ENCODE measurements around the gene SCG5.

The SCG5 gene

DNA sequence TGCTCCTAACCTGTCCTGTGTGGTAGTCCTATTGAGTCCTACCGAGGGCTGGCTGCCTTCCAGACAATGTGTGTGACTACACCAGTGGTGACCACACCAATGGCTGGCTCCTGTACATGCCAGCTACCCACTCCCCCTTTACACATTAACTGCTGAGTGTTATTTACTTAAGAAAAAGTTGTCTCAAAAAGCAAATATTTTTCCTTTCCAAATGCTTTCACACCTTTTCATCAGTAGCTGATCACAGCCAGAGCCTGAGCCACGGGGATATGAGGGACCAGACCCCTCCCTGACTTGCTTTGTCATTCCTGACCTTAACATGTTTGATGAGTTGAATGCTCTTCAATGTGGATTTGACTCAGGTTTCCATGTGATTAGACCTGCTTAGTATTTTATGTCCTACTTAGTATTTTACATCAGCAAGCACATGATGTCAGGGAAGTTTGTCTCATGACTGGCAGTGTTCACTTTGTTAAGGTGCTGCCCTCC is 46.7 kb downstream of the SCG5 start:
- DNase-seq (ENCODE audit: insufficient read length, low spot score) = no peak
- FAIRE-seq = no peak

DNA sequence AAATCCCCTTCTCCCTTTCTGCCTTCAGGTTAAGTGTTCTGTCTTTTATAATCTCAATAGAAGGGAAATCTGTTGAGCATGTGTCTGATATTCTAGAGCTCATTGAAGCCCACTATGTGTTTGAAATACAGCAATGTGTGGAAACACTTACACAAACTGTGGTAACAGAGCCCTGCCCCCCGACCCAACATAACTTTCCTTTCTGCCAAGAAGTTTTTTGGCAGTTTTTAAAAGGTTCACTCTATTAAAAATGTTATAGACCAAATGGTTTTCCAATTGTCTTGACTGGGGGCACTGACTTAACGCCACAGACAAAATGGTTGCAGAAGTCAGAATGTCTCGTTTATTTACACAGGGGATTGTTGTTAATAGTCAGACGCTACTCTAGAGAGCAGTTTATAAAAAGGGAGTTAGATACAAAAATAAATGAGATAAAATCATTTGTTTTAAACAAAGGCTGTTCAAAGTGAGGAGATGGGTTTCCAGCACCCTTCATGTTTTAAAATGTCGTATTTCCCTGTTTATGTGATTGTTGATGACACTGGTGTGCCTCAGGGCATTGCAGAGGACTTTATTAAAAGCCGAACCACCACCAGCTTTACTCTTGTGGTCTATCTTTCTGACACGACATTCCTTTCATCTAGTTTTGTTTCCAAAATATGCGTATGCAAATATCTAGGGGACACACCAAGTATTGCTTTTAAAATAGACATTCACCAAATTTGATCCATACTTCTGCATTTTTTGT is 49.6 kb downstream of the SCG5 start:
- DNase-seq (ENCODE audit: insufficient read length, low spot score) (no peak), FAIRE-seq (no peak)

DNA sequence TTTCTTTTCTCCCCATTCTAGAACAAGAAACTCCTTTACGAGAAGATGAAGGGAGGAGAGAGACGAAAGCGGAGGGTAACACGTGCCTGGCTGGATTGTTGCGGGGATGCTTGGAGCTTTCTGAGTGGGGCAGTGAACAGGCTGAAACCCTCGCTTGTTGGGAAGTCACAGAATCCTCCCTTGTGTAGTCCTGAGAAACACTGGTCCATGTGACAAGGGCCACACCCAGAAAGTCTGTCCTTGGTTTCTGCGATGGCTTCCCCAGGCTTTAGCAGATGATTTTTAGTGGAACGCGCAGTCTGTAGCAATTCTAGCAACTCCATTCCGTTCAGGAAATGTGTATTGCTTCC is 50.2 kb downstream of the SCG5 start:
- FAIRE-seq = no peak
- no peak for DNase-seq (ENCODE audit: insufficient read length, low spot score)

DNA sequence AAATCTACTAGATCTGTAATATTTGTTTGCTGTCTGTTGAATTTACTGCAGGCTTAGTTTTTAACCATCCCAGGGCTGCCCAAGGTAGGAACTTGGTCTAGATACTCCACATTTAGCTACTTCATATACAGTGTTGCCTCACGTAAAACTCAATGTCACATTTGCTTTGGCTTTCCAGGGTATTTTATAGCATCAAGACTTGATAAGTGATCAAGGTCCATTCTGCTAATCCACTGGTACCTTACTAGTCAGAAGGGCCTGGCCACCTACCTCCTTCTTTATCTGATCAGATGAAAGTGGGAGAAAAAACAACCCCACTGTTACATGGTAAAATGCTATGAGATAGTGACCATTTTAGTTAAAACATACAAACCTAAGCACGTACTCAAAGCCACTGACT is 50.8 kb downstream of the SCG5 start:
- DNase-seq (ENCODE audit: insufficient read length, low spot score) = no peak
- no peak for FAIRE-seq

DNA sequence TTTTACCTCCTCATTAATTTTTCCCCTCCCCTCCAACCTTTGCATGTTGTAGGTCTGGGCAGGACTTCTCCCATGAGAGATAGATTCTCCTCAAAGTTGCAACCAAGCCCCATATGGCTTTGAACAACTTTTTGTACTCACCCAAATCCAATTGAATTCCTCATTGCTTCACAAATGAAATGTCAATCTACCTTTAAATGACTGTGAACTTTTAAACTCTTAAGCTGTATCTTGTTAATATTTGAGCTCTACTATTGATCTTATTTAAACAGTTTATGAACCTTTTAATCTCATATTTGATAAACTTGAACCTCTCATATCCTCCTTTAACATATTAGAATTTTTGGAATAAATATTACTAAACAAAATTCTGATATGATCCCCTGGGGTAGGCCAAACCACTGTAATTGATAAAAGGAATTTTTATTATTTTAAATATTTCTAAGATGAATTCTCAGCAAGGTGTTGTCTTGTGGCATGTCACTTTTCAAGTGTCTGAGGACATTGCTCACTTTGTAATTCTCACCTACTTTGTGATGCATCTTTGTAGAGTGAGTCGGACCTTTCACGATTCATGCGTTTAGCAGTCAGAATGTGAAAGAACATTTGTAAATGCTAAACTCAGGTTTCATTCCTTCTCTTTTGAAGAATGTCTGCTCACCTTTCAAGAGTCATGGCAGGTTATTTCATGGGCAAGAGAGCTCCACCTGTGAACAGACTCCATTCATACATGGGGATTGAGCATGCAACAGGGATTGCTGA is 52.9 kb downstream of the SCG5 start:
- DNase-seq (ENCODE audit: insufficient read length, low spot score) (no peak), FAIRE-seq (no peak)

DNA sequence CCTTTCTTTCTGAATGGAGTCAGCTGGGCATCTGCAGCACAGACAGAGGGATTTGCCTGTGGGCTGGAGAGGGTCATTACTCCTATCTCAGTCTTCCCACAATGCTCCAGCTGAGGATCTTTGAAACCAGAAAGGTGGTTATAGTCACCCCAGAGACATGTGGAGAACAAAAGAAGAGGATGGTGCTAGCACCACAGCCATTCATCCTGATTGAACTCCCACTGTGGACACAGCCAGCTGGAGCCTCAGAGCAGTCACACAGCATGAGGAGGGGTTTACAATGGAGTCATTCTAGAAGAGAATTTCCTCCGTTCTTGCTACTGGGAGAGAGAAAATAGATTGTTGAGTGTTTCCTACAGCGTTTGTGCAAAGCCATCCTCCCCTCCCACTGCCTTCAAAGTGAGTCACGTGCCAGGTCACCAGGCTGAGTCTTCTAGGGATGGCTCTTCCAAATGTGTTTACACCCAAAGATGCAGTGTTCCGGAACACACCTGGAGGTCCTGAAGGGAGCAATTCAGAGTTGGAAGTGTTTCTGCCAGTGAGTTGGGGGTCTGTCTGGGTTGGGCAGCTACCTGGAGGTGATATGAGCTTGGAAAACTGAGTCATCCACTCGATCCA is 57.4 kb downstream of the SCG5 start:
- FAIRE-seq (no peak), DNase-seq (ENCODE audit: insufficient read length, low spot score) (no peak)

DNA sequence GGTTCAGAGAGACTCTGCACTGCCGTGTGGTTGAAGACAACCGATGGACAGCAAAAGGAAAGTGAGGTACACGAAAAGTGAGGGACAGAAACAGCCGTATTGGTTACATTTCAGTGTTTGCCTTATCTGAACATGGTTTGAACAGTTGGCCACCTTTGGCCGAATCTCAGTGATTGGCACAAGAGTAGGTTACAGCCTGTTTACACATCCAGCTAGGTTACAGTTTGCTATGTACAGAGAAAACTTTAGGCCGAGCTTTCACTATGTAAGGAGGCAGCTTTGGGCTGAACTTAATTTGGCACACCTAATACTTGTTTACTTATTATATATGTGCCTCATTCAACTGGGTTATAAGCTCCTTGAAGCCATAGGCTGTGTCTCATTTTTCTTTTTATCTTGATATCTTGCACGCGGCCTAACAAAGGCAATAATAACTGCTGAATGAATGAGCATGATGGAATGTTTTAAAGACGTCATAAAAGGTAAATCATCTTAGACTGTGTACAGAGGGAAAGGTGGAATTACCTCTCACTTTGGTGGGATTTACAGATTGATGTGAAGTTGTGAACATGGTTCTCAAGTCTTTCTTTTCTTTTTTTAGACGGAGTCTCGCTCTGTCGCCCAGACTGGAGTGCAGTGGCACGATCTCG is 59.1 kb downstream of the SCG5 start:
- no peak for DNase-seq (ENCODE audit: insufficient read length, low spot score)
- peak; percentile 9 for FAIRE-seq

DNA sequence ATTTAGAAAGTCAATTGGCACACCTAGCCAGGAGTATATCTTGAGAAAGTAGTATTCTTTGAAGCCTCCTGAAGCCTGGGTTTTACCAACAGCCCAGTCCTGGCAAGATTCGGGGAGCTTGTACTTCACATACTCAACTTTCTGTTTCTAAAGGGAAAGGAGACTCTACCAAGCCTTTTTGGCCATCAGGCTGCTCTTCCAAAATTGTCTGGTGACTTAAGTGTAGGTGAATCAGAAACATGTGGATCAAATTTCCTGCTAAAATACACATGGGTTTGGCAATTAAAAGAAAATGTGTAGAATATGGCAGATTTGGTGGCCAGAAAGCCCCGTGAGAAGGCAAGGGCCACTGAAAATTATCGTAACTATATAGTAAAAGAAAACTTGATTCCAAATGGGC is 60.4 kb downstream of the SCG5 start:
- FAIRE-seq = no peak
- no peak for DNase-seq (ENCODE audit: insufficient read length, low spot score)

DNA sequence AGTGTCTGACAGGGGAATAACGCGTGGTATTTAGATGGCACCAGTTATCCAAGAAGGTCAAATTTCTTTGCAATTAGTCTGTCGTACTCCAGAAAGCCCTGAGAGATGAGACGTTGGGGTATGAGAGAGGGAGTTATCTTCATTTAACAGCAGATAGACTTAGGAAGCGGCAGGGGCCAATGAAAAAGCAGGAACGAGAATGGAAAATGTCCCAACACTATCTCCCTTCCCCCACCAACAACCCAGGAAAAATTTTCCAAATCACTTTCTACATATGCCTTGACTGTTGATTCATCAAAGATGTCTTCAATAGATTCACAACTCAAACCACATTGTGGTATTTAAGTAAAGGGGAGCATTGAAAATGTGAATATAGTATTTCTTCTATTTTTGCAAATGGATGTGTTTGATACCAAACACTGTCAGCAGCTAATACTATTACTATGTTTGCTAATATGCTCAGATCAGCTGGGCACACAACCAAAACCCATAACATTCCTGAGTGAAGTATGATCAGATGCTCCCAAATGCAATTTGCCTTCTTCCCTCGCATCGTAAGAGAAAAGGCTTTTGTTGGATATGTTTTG is 63.0 kb downstream of the SCG5 start:
- DNase-seq (ENCODE audit: insufficient read length, low spot score) (peak; percentile 20), FAIRE-seq (peak; percentile 23)

DNA sequence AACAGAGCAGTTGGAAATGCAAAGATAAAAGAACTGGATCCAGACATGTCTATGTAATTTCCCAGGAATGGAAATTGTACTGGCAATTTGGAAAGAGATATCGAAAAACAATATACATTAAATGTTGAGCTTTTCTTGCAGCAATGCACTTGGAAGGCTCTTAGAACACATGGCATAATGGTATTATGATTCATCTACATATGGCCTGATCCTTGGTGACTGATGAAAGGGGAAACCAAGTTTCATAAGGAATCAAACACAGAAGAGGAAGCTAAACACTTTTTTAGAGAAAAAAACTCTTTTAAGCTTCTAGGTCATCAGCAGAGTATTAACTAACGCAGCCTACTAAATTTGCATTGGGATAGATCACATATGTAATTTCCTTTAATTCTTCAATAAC is 63.9 kb downstream of the SCG5 start:
- FAIRE-seq (no peak), DNase-seq (ENCODE audit: insufficient read length, low spot score) (no peak)

DNA sequence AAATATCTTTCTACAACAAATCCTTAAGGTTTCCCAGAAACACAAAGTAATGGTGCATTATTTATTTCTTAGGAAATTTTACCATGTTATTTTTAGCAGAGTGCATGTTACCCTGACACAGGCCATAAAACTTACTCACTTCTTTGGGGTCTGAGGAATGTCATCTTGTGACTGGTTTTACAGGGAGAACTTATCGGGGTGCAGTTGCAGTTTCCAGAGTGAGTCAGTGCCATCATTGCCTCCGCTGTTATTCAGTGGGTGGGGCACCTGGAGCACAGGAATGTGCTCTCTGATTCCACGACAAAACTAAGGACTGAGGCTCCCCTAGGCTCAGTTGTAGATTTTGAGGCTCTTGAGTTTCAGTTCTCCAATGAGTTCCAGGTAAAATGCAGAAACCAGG is 65.2 kb downstream of the SCG5 start:
- FAIRE-seq = no peak
- peak; percentile 38 for DNase-seq (ENCODE audit: insufficient read length, low spot score)

DNA sequence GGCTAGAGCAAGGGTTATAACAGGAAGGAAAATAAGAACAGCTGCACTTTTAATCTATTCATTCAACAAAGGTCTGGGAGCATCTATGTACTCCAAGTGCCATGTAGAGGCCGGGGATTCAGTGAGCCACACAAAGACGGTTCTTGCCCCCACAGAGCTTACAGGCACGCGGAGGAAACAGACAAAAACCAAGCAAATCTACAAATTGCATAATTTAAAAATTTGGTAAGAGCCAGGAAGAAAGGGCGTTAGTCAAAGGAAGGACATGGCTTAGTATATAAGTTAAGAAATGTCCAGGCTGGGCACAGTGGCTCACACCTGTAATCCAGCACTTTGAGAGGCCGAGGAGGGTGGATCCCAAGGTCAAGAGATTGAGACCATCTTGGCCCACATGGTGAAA is 65.9 kb downstream of the SCG5 start:
- FAIRE-seq (no peak), DNase-seq (ENCODE audit: insufficient read length, low spot score) (no peak)

DNA sequence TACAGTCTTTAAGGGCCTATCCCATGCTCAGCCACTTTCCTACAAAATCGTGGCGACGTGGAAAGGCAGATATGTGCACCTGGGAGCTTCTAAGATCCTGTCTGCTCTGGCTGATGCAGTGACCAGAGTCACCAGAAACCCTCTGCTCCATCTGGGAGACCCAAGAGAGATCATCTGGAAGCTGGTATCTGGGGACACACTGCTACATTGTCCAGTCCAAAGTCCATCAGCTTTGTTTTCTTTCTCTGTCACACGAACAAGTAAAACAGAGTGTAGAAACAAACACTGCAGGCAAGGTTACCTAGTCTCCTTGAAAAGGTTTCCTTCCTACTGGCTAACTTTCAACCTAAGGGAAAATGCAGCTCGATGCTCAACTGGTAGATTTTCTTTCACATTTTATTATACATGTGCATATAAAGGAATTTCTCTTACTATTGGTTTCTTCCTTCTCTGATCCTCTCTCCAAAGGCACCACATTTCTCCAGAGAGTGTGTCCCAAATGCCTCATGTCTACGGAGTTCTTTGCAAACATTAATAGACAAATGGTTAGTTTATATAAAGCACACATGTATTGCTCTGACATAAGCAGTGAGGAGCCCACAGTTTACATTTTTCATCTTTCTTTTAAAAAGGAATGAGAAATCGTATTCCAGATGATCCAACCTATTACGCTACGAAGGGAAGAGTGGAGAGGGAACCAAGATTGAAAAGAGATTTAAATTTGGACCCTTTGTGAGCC is 68.0 kb downstream of the SCG5 start:
- FAIRE-seq (no peak), DNase-seq (ENCODE audit: insufficient read length, low spot score) (no peak)

DNA sequence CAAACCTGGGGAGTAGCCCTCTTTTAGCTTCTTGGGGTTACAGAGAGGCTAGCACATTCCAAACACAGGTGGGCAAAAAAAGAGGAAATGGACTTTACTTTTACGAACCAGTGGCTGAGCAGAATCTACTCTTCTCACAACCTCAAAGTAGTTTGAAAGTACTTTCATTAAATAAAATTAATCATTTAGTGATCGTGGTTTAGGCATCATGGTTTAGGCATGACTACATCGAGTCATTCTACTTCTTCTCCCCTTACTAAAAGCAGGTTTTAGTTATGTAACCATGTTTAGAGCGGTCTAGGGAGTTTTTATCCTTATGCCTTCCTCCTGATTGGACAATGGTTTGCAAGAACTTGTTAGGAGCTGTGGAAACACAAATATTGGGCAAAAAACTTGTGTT is 73.8 kb downstream of the SCG5 start:
- no peak for DNase-seq (ENCODE audit: insufficient read length, low spot score)
- FAIRE-seq = no peak

DNA sequence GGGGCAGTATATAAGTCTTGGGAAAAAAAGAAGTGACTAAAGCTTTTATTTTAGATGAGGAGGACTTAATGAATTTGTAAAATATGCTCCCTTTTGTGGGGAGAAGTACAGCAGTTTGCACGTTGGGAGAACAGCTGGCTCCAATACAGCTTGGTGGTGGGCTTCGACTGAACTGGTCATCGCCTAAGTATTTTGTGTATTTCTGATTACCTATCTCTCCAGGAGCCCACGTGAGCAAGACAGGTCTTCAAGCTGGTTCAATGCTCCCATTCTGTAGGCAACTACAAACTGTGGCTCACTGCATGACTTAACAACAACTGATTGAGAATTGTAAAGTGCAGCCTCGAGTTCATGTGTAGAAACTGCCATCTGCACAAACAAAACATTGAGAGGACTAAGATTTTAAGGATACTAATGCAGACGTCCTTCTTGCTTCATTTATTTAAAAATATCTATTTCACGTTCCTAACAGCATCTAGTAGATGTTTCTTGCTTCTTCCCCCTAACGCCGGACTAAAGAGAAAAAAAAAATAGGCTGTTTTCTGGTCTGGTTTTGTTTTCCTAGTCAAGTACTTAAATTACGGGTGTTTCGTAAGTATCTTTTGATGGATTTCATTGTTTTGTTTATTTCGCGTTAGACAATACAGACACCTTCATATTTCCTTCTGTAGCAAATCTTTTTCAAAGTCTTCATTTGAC is 74.9 kb downstream of the SCG5 start:
- FAIRE-seq (no peak), DNase-seq (ENCODE audit: insufficient read length, low spot score) (no peak)

DNA sequence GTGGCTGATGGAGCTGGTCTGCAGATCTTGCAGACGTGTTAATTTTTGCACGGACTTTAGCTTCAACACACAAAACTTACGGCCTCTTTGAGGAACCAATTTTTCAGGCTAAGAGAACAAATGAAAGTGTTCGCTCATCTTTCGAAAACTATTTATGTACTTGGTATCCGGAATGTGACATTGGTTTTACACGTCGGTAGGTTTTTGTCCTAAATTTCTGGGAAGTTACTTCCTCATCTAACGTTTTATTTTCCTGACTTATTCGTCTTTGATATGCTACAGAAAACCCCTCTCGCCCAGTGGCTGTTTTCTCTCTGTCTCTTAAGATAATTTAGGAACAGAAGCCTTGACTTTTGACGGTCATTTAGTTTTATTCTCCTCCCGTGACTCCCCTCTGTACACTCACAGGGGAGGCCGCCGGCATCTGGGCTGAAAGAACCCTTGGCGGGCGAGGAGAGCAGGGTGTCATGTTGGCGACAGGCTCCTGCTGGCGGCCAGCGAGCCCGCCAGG is 75.5 kb downstream of the SCG5 start:
- peak; percentile 11 for DNase-seq (ENCODE audit: insufficient read length, low spot score)
- FAIRE-seq = no peak

DNA sequence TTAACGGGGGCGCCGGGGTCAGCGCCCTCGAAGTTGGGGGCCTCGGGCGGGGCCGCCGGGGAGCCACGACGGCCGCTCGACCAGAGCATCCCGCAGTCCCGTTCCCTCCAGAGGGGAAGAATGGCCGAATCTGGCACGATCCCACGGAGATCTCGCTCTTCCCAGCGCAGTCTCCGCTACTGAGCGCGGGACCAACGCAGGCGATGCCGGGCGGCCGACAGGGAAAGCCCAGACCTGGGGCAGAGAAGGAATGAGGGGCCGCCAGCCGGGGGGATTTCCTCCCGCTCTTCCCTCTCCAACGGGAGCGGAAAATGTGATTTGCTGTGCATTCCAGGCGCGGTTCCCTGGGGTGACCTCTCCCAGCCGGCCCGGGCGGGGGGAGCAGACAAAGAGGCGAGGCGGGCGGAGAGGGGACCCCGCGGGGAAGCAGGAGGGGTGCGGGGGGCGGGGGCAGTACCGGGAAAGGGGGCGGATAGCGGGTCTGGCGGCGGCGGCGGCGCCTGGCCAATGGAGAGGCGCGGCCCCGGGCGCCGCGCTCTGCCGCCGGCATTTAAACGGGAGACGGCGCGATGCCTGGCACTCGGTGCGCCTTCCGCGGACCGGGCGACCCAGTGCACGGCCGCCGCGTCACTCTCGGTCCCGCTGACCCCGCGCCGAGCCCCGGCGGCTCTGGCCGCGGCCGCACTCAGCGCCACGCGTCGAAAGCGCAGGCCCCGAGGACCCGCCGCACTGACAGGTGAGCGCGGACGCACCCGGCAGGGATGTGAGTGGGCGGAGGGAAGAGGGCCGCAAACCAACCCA is 76.1 kb downstream of the SCG5 start, which contains the start of gene GREM1:
Gene GREM1 (plus strand): TSS at position 579 of the 801 bp plus-strand sequence. CDS start 12,687 bp downstream, outside the sequence.
- FAIRE-seq (no peak), DNase-seq (ENCODE audit: insufficient read length, low spot score) (peak; percentile 27)

DNA sequence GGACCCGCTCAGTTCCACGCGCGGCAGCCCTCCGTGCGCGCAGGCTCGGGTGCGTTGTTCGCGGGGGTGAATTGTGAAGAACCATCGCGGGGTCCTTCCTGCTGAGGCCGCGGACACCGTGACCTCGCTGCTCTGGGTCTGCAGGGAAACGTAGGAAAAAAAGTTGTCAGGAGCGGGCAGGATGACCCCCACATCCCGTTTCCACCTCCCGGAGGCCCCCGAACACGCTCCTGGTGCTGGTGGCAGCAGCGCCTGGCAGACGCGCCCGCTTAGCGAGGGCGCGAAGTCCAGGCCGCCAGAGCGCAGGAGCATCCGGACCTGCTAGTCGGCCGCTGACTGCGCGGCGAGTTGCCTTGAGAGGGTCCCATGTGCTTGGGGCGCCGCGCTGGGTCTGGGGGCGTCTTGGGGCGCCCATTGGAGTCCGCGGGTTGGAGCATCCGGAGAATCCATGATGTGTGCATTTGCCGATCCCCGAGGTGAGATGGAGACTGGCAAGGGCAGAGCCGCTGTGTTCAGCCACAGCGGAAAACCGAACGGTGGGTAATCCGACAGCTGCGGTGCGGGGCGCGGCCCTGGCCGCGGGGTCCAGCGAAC is 76.8 kb downstream of the SCG5 start:
- DNase-seq (ENCODE audit: insufficient read length, low spot score) = peak; percentile 19
- FAIRE-seq = no peak

Data from HTR-8/SVneo (cell line).